Brain microvascular endothelial cell (primary cell): ENCODE data around the gene GNB1L.

Experiments
- DNase-seq: peaks from one replicate; pipeline ENCODE4 v3.0.0-alpha.2; 2020
- H3K27ac ChIP-seq: fragments of 250-450 bp; sonication (Bioruptor Pico); 2 replicates; pipeline ENCODE4 v1.5.1; 2020; ENCODE audit warnings: mild to moderate bottlenecking, moderate library complexity
- H3K27me3 ChIP-seq: fragments of 250-450 bp; sonication (Bioruptor Pico); replicated peaks from 2 replicates; pipeline ENCODE4 v1.5.1; 2020; ENCODE audit warnings: mild to moderate bottlenecking
- H3K36me3 ChIP-seq: fragments of 250-450 bp; sonication (Bioruptor Pico); replicated peaks from 2 replicates; pipeline ENCODE4 v1.5.1; 2020; ENCODE audit warnings: mild to moderate bottlenecking
- H3K4me3 ChIP-seq: 2 replicates; pipeline ENCODE4 v1.5.1; 2011; ENCODE audit warnings: low read depth, mild to moderate bottlenecking, control low read depth, low read length, moderate library complexity
- CTCF ChIP-seq: IDR thresholded peaks from 2 replicates; pipeline ENCODE4 v1.5.1; 2011; ENCODE audit warnings: low read depth, mild to moderate bottlenecking, moderate library complexity, low read length, control low read depth, inconsistent platforms; ENCODE audit errors: missing control alignments
- in situ Hi-C: cut with HindIII; loops from 2 replicates; pipeline ENCODE4 v1.10.0; 2017; ENCODE audit warnings: low sequenced_read_pairs, low pct_ligation_motif_present

GNB1L gene

GRCh38 chr22:19819911-19820879 lies 34.5 kb downstream of the GNB1L start:
- no peak for DNase-seq
- Histone ChIP-seq H3K27me3 (no peaks in the 10 kb centered on the region), H3K36me3 (no peaks in the 10 kb centered on the region), H3K27ac (no peak overlapping the region), H3K4me3 (no peak overlapping the region)
- TF ChIP-seq CTCF = no peak
- in situ Hi-C loops = no loop called here

GRCh38 chr22:19819208-19819910 lies 35.3 kb downstream of the GNB1L start:
- Histone ChIP-seq H3K27ac (no peak overlapping the region), H3K4me3 (no peak overlapping the region), H3K27me3 (no peaks in the 10 kb centered on the region), H3K36me3 (no peaks in the 10 kb centered on the region)
- in situ Hi-C loops = no loop called here
- TF ChIP-seq CTCF = no peak
- DNase-seq = no peak

- H3K4me3 ChIP-seq = no peak overlapping the region
- in situ Hi-C loops = no loop called here
- no peak overlapping the region for H3K27ac ChIP-seq
- no peak for DNase-seq
- H3K36me3 ChIP-seq = no peaks in the 10 kb centered on the region
- no peaks in the 10 kb centered on the region for H3K27me3 ChIP-seq
- no peak for TF ChIP-seq CTCF
Measured at GRCh38 chr22:19818324-19819207, 36.1 kb downstream of the GNB1L start.

- in situ Hi-C loops = no loop called here
- Histone ChIP-seq H3K36me3 (no peaks in the 10 kb centered on the region), H3K27ac (no peak overlapping the region)
Measured at GRCh38 chr22:19816372-19817119, 38.1 kb downstream of the GNB1L start.

More at GRCh38 chr22:19816372-19817119, 38.1 kb downstream of the GNB1L start:
- TF ChIP-seq CTCF = no peak
- no peak overlapping the region for H3K4me3 ChIP-seq
- no peaks in the 10 kb centered on the region for H3K27me3 ChIP-seq
- no peak for DNase-seq
